ENCODE measurements around the gene NFKBIE.

DNA sequence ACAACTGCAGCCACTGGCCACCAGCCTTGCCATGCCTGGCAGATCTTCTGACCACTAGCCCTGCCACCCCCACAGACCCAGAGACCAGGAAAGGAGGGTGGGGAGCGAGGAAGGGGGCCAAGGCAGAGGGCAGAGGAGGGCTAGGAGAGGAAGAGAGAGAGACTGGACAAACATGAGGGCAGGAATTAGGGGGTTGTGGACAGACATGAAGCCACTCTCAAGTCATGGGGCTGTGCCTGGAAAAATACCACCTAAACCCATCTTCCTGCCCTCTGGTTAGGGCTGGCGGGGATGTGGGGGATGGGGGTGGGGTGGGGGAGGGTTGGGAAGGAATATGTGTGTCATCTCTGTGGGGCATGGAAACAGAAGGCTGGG is 43.4 kb downstream of the NFKBIE start:
- TF ChIP-seq CTCF (IDR thresholded peaks at IDR 0.05) = no peak
- no peak for TF ChIP-seq POLR2A (IDR thresholded peaks at IDR 0.05)
- TF ChIP-seq POLR2AphosphoS5 (IDR thresholded peaks at IDR 0.05) = no peak
